Keratinocyte (primary cell): ENCODE measurements around the gene VAV1. TPM values are rescaled to one million over a fixed set of nuclear protein-coding genes. Genes with fewer than 3 reads are reported as not detected.

Experiments used
- DNase-seq: peaks from one replicate; pipeline ENCODE4 v3.0.0-alpha.2; 2011; ENCODE audit warnings: low read depth, missing footprints, low spot score
- FAIRE-seq: peaks from 2 replicates; lab custom pipeline; 2011; peaks lifted over from hg19 to GRCh38; lab: Jason Lieb, UNC
- H2AFZ ChIP-seq: 2 replicates; pipeline ENCODE4 v1.6.0; 2012; ENCODE audit warnings: low read length, control low read depth, inconsistent platforms; ENCODE audit not compliant: control insufficient read depth
- H3K27ac ChIP-seq: 2 replicates; pipeline ENCODE4 v1.5.1; 2011; ENCODE audit warnings: low read length; ENCODE audit not compliant: control insufficient read depth, insufficient read depth
- H3K27me3 ChIP-seq: 3 replicates; pipeline ENCODE4 v1.6.0; 2011; ENCODE audit warnings: low read length; ENCODE audit not compliant: control insufficient read depth, insufficient read depth; ENCODE audit errors: extremely low read depth
- H3K36me3 ChIP-seq, 2 experiments: 2 replicates in 1 of 2; 3 replicates in 1 of 2; pipeline ENCODE4 v1.5.1; 2011; ENCODE audit warnings: low read length in 2 of 2, mild to moderate bottlenecking in 1 of 2; ENCODE audit not compliant: control insufficient read depth in 2 of 2, insufficient read depth in 2 of 2; ENCODE audit errors: extremely low read depth in 1 of 2
- H3K4me1 ChIP-seq: 3 replicates; pipeline ENCODE4 v1.5.1; 2011; ENCODE audit warnings: low read length; ENCODE audit not compliant: control insufficient read depth, insufficient read depth; ENCODE audit errors: extremely low read depth
- H3K4me2 ChIP-seq: 3 replicates; pipeline ENCODE4 v1.6.0; 2011; ENCODE audit warnings: low read depth, low read length; ENCODE audit not compliant: control insufficient read depth, insufficient read depth; ENCODE audit errors: extremely low read depth
- H3K4me3 ChIP-seq, 3 experiments: fragments of 200-600 bp in 1 of 3; sonication (generic) in 1 of 3; 2 replicates in 2 of 3; 3 replicates in 1 of 3; pipeline ENCODE4 v1.5.1; 2011 to 2016; ENCODE audit warnings: low read length in 3 of 3, mild to moderate bottlenecking in 3 of 3, control low read depth in 2 of 3, inconsistent platforms in 1 of 3, low read depth in 1 of 3, mixed read lengths in 1 of 3, mixed run types in 1 of 3, moderate library complexity in 1 of 3; ENCODE audit not compliant: control insufficient read depth in 2 of 3, insufficient read depth in 2 of 3; ENCODE audit errors: extremely low read depth in 1 of 3
- H3K79me2 ChIP-seq: 2 replicates; pipeline ENCODE4 v1.6.0; 2012; ENCODE audit warnings: low read length; ENCODE audit not compliant: control insufficient read depth, insufficient read depth
- H3K9ac ChIP-seq: 3 replicates; pipeline ENCODE4 v1.6.0; 2011; ENCODE audit warnings: low read length; ENCODE audit not compliant: control insufficient read depth, insufficient read depth; ENCODE audit errors: extremely low read depth
- H3K9me1 ChIP-seq: 3 replicates; pipeline ENCODE4 v1.6.0; 2011; ENCODE audit warnings: low read length; ENCODE audit not compliant: control insufficient read depth, insufficient read depth; ENCODE audit errors: extremely low read depth
- H3K9me3 ChIP-seq: 2 replicates; pipeline ENCODE4 v1.5.1; 2012; ENCODE audit warnings: low read depth, low read length; ENCODE audit not compliant: control insufficient read depth
- H4K20me1 ChIP-seq: 3 replicates; pipeline ENCODE4 v1.6.0; 2011; ENCODE audit warnings: low read length; ENCODE audit not compliant: control insufficient read depth, insufficient read depth; ENCODE audit errors: extremely low read depth
- CTCF ChIP-seq, 3 experiments: IDR thresholded peaks in 1 of 3; conservative IDR thresholded peaks in 1 of 3; optimal IDR thresholded peaks in 1 of 3; 2 replicates in 2 of 3; 3 replicates in 1 of 3; pipeline versions ENCODE3 to v1.5.1; 2011; ENCODE audit warnings: low read length in 3 of 3, mild to moderate bottlenecking in 3 of 3, moderate library complexity in 2 of 3, control low read depth in 1 of 3, inconsistent platforms in 1 of 3; ENCODE audit not compliant: insufficient read depth in 2 of 3; ENCODE audit errors: extremely low read depth in 1 of 3
- EZH2 ChIP-seq: IDR thresholded peaks from one replicate; pipeline ENCODE4 v1.6.1; 2012; ENCODE audit warnings: inconsistent platforms, mild to moderate bottlenecking, low read length, moderate library complexity
- dilution Hi-C: fragments of 300-500 bp; cut with MboI; formaldehyde crosslinking; loops from one replicate; pipeline ENCODE4 v1.7.0; 2020; ENCODE audit warnings: low sequenced_read_pairs; ENCODE audit not compliant: extremely low pct_ligation_motif_present
- polyA plus RNA-seq, 5 experiments: library from polyadenylated mRNA; depleted of rRNA in 3 of 5; stranded (reverse) in 3 of 5; stranded (forward) in 1 of 5; unstranded in 1 of 5; fragments of >200 nt; gene quantifications; 1 replicate in 1 of 5; 2 replicates in 3 of 5; 3 replicates in 1 of 5; pipeline versions ENCODE4 v1.2.1 to v1.2.3, GENCODE V29; 2011 to 2012; ENCODE audit warnings: missing spikeins in 2 of 5, low read depth in 1 of 5, low replicate concordance in 1 of 5

The VAV1 gene
- polyA plus RNA-seq, 1 donor (not counting 4 experiments of a cell fraction or from before 2014, with no cell fraction given) = 0.42 TPM

- Histone ChIP-seq H2AFZ (no peak overlapping the region), H3K9me1 (no peaks in the 10 kb centered on the region), H3K4me1 (no peaks in the 10 kb centered on the region), H3K4me3 (no peak overlapping the region), H3K9ac (no peak overlapping the region), H3K27ac (no peak overlapping the region), H3K4me2 (no peak overlapping the region), H3K79me2 (no peaks in the 10 kb centered on the region), H4K20me1 (no peaks in the 10 kb centered on the region), H3K9me3 (peaks cover 5% of the 10 kb centered on the region), H3K27me3 (no peaks in the 10 kb centered on the region), H3K36me3 (no peaks in the 10 kb centered on the region)
- DNase-seq = no peak
- TF ChIP-seq EZH2 = no peak
- no peak for TF ChIP-seq CTCF (optimal IDR thresholded peaks at IDR 0.05 in 1 of 3, IDR thresholded peaks at IDR 0.05 in 1 of 3, conservative IDR thresholded peaks at IDR 0.05 in 1 of 3; ENCODE audit: extremely low read depth in 1 of 3, insufficient read depth in 2 of 3, low read length in 3 of 3)
- no peak for FAIRE-seq
- dilution Hi-C loops = no loop called here
Observed at GRCh38 chr19:6819323-6819722, 46.8 kb downstream of the VAV1 start.

DNA sequence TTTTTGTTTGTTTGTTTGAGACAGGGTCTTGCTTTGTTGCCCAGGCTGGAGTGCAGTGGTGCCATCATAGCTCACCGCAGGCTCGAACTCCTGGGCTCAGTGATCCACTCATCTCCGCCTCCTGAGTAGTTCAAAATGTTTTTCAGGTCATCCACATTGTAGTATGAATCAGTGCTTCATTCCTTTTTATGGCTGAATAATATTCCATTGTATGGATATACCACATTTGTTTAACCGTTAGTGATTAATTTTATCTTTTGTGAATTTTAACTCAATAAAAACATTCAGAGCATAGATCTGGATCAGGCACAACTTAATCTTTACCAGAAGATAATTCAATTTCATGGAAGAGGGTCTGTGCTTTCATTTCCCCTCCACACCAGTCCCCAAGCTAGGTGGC lies 47.7 kb downstream of the VAV1 start:
- H3K79me2 ChIP-seq = no peaks in the 10 kb centered on the region
- H3K27ac ChIP-seq = no peak overlapping the region
- no peak overlapping the region for H3K4me3 ChIP-seq
- no peak for FAIRE-seq
- no peaks in the 10 kb centered on the region for H4K20me1 ChIP-seq
- no peaks in the 10 kb centered on the region for H3K27me3 ChIP-seq
- no peak overlapping the region for H2AFZ ChIP-seq
- peaks cover 5% of the 10 kb centered on the region for H3K9me3 ChIP-seq
- H3K4me2 ChIP-seq = no peak overlapping the region
- dilution Hi-C loops = no loop called here
- TF ChIP-seq CTCF (optimal IDR thresholded peaks at IDR 0.05 in 1 of 3, IDR thresholded peaks at IDR 0.05 in 1 of 3, conservative IDR thresholded peaks at IDR 0.05 in 1 of 3; ENCODE audit: extremely low read depth in 1 of 3, insufficient read depth in 2 of 3, low read length in 3 of 3) (no peak), EZH2 (no peak)
- H3K36me3 ChIP-seq = no peaks in the 10 kb centered on the region
- no peaks in the 10 kb centered on the region for H3K4me1 ChIP-seq
- no peaks in the 10 kb centered on the region for H3K9me1 ChIP-seq
- no peak for DNase-seq
- H3K9ac ChIP-seq = no peak overlapping the region
